GM19238 (cell line): ENCODE results near the gene MCFD2.

Experiments
- DNase-seq: peaks from one replicate; pipeline ENCODE4 v3.0.0; 2011; ENCODE audit warnings: low spot score; ENCODE audit not compliant: insufficient read length

Gene MCFD2

GRCh38 chr2:46915281-46915810 lies at the start of gene MCFD2:
Gene MCFD2, minus strand, starts transcription at chr2:46915806. Its CDS starts 6,635 bp downstream, at chr2:46909171.
- DNase-seq = peak; percentile 19

- DNase-seq = no peak
These were observed 49.4 kb upstream of the MCFD2 start for GRCh38 chr2:46964835-46965560.

GRCh38 chr2:46963941-46964673 lies 48.5 kb upstream of the MCFD2 start:
- DNase-seq = no peak

GRCh38 chr2:46963210-46963609 lies 47.6 kb upstream of the MCFD2 start:
- DNase-seq = no peak

- no peak for DNase-seq
These were observed 47.1 kb upstream of the MCFD2 start for GRCh38 chr2:46962751-46963150.

- DNase-seq = no peak
These were observed 45.0 kb upstream of the MCFD2 start for GRCh38 chr2:46960618-46961017.

- no peak for DNase-seq
These were observed 42.9 kb upstream of the MCFD2 start for GRCh38 chr2:46958431-46959017.

- DNase-seq = no peak
These were observed 41.5 kb upstream of the MCFD2 start for GRCh38 chr2:46956981-46957531.

GRCh38 chr2:46955764-46956163 lies 40.2 kb upstream of the MCFD2 start:
- DNase-seq = no peak

GRCh38 chr2:46954951-46955571 lies 39.5 kb upstream of the MCFD2 start:
- no peak for DNase-seq

GRCh38 chr2:46952171-46952570 lies 36.6 kb upstream of the MCFD2 start:
- DNase-seq = no peak

- no peak for DNase-seq
These were observed 35.9 kb upstream of the MCFD2 start for GRCh38 chr2:46951290-46952064.

GRCh38 chr2:46950314-46950713 lies 34.7 kb upstream of the MCFD2 start:
- DNase-seq = no peak

- DNase-seq = no peak
These were observed 32.2 kb upstream of the MCFD2 start for GRCh38 chr2:46947841-46948240.

GRCh38 chr2:46945671-46946070 lies 30.1 kb upstream of the MCFD2 start:
- DNase-seq = no peak

- peak; percentile 64 for DNase-seq
These were observed 28.5 kb upstream of the MCFD2 start for GRCh38 chr2:46943881-46944798.

GRCh38 chr2:46942891-46943626 lies 27.5 kb upstream of the MCFD2 start:
- DNase-seq = no peak

GRCh38 chr2:46942143-46942526 lies 26.5 kb upstream of the MCFD2 start:
- DNase-seq = no peak
